ENCODE data around the gene TRMT13. TPM values are rescaled to one million over a fixed set of nuclear protein-coding genes. Genes with fewer than 3 reads are reported as not detected.
"Not testable (repeated sequence)": the region's sequence is repeated elsewhere in the genome, so short reads cannot be mapped to it uniquely, and the experiment has no call there.

TRMT13 gene
- total RNA-seq, 2 experiments from 2014 or later, result 29.8 to 32.8 TPM

DNA sequence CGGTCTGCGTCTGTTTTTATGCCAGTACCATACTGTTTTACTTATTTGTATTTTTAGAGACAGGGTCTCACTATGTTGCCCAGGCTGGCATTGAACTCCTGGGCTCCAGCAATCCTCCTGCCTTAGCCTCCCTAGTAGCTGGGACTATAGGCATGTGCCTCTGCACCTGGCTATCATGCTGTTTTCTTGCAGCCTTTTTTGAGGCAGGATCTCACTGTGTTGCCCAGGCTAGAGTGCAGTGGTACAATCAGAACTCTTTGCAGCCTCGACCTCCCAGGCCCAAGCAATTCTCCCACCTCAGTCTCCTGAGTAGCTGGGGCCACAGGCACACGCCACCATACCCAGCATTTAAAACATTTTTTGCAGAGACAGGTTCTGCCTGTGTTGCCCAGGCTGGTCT is 50.4 kb downstream of the TRMT13 start:
- Mint-ChIP-seq H3K4me1 (no peaks in the 10 kb centered on the region), H3K4me3 (no peak overlapping the region), H3K27me3 (no peaks in the 10 kb centered on the region), H3K9me3 (no peaks in the 10 kb centered on the region), H3K27ac (no peak overlapping the region), H3K36me3 (peaks cover 7% of the 10 kb centered on the region)
- DNase-seq, result no peak
- no peak for ATAC-seq (ENCODE audit: low read depth)
- POLR2A ChIA-PET, result no interaction called here

DNA sequence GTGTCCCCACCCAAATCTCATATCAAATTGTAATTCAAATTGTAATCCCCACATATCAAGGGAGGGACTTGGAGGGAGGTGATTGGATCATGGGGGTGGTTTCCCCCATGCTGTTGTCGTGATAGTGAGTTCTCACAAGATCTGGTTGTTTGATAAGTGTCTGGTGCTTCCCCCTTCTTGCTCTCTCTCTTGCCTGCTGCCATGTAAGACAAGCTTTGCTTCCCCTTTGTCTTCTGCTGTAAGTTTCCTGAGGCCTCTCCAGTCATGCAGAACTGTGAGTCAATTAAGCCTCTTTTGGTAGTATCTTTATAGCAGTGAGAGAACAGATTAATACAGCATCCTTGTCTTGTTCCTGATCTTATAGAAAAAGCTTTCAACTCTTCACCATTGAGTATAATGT is 51.6 kb downstream of the TRMT13 start:
- no peak for DNase-seq
- no peaks in the 10 kb centered on the region for H3K9me3 Mint-ChIP-seq
- H3K4me3 Mint-ChIP-seq, result no peak overlapping the region
- H3K36me3 Mint-ChIP-seq, result peaks cover 7% of the 10 kb centered on the region
- POLR2A ChIA-PET, result no interaction called here
- no peaks in the 10 kb centered on the region for H3K27me3 Mint-ChIP-seq
- ATAC-seq (ENCODE audit: low read depth), result no peak
- H3K4me1 Mint-ChIP-seq, result no peaks in the 10 kb centered on the region
- H3K27ac Mint-ChIP-seq, result no peak overlapping the region

DNA sequence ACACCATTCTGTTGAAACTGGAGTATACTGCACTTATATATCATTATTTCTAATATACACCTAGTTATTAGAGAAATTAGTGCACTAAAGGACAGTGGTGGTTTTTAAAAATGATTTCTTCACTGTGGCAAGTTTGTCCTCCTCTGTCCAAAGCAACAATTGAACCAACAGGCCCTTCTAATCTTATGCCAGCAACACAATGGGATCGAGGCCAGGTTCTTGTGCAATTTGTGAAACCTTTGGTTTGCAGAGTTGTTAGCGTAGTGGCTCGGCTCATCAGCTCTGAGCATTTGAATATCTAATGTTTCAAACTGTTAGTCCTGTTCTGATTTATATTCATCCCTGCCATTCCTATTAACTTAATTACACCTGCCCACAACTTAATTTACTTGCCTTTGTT is 54.9 kb downstream of the TRMT13 start:
- Mint-ChIP-seq H3K4me1 (no peaks in the 10 kb centered on the region), H3K4me3 (no peak overlapping the region), H3K9me3 (no peaks in the 10 kb centered on the region), H3K36me3 (peaks cover 21% of the 10 kb centered on the region), H3K27ac (no peak overlapping the region), H3K27me3 (no peaks in the 10 kb centered on the region)
- no peak for DNase-seq
- POLR2A ChIA-PET, result no interaction called here
- ATAC-seq (ENCODE audit: low read depth), result no peak

DNA sequence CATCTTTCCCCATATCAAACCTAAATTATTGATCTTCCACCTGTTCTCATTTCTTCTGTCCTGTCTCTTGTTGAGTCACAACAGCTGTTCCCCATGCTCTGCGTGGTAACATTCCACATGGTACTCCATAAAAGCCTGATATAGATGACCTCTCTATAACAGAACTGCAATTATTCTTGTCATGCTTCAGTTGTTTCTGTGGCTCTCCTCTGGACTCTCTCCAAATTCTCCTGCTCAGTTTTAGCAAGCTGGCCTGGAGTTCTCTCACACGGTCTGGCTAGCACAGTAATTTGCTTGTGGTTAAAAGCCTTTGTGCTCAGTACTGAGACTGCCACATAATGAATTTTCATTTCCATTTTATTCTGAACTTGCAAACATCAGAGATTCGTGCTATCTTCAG is 55.7 kb downstream of the TRMT13 start:
- Mint-ChIP-seq H3K4me3 (no peak overlapping the region), H3K9me3 (no peaks in the 10 kb centered on the region), H3K27ac (no peak overlapping the region), H3K36me3 (peaks cover 22% of the 10 kb centered on the region), H3K27me3 (no peaks in the 10 kb centered on the region), H3K4me1 (no peaks in the 10 kb centered on the region)
- POLR2A ChIA-PET, result no interaction called here
- no peak for DNase-seq
- ATAC-seq (ENCODE audit: low read depth), result no peak

DNA sequence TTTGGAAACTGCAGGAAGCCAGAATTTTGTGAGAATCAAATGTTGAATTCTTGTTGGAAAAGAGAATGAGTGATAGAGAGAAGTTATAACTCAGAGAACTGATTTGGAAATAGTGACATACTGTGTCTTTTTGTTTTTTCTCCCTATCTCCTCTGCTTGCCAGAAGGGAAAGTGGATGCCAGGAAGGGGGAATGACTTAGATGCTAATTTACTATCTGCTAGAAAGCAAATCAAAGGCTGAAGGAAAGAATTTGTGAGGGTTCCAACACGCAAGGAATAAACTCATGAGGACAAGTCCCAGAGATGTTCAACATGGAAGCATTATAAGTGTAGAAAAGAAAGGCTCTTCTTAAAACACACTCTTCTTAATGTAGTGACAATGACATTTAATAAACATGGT is 65.6 kb downstream of the TRMT13 start:
- Mint-ChIP-seq H3K36me3 (peaks cover 52% of the 10 kb centered on the region), H3K9me3 (peaks cover 5% of the 10 kb centered on the region), H3K4me1 (peaks cover 3% of the 10 kb centered on the region), H3K27ac (no peak overlapping the region), H3K27me3 (no peaks in the 10 kb centered on the region), H3K4me3 (no peak overlapping the region)
- ATAC-seq (ENCODE audit: low read depth) (no peak), DNase-seq (no peak)
- POLR2A ChIA-PET, result no interaction called here

DNA sequence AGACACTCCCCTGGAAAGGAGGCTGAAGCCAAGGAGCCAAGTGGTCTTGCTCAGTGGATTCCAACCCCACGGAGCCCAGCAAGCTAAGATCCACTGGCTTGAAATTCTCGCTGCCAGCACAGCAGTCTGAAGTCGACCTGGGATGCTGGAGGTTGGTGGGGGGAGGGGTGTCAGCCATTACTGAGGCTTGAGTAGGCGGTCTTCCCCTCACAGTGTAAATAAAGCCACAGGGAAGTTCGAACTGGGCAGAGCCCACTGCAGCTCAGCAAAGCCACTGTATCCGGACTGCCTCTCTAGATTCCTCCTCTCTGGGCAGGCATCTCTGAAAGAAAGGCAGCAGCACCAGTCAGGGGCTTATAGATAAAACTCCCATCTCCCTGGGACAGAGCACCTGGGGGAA is 67.1 kb downstream of the TRMT13 start:
- ATAC-seq (ENCODE audit: low read depth); H3K4me3 Mint-ChIP-seq; H3K9me3 Mint-ChIP-seq; DNase-seq; H3K4me1 Mint-ChIP-seq; H3K27ac Mint-ChIP-seq; POLR2A ChIA-PET; H3K27me3 Mint-ChIP-seq: not testable (repeated sequence)
- peaks cover 65% of the 10 kb centered on the region for H3K36me3 Mint-ChIP-seq

Other genes with a start within 250 kb of the TRMT13 start
- gene SLC35A3, start 163.2 kb upstream of the TRMT13 start, total RNA-seq, result 10 to 100 TPM; 21.5 to 23.3 TPM
- 10 to 100 TPM; 11.8 to 13.6 TPM for gene SASS6, start 233 bp upstream of the TRMT13 start, total RNA-seq
- under 1 TPM; 0.94 to 0.96 TPM for gene LRRC39, start 45.1 kb downstream of the TRMT13 start, total RNA-seq
- gene DBT, start 116.7 kb downstream of the TRMT13 start, total RNA-seq, result 10 to 100 TPM; 12.2 to 13.4 TPM
- gene RTCA, start 133.1 kb downstream of the TRMT13 start, total RNA-seq, result 10 to 100 TPM; 47.7 to 48.1 TPM
- gene CDC14A, start 219.3 kb downstream of the TRMT13 start, total RNA-seq, result 10 to 100 TPM; 39.9 to 44.9 TPM